NCI-H2107 (cell line): ENCODE data around the gene ATP10A.

ENCODE experiments used
- DNase-seq: peaks from one replicate; lab custom pipeline; 2025; lab: John Stamatoyannopoulos, UW

Gene ATP10A

GRCh38 chr15:25717457-25718168 lies 145.5 kb downstream of the ATP10A start:
- no peak for DNase-seq

- no peak for DNase-seq
Measured at GRCh38 chr15:25717127-25717456, 146.0 kb downstream of the ATP10A start.

GRCh38 chr15:25716414-25717126 lies 146.6 kb downstream of the ATP10A start:
- DNase-seq, result no peak

DNA sequence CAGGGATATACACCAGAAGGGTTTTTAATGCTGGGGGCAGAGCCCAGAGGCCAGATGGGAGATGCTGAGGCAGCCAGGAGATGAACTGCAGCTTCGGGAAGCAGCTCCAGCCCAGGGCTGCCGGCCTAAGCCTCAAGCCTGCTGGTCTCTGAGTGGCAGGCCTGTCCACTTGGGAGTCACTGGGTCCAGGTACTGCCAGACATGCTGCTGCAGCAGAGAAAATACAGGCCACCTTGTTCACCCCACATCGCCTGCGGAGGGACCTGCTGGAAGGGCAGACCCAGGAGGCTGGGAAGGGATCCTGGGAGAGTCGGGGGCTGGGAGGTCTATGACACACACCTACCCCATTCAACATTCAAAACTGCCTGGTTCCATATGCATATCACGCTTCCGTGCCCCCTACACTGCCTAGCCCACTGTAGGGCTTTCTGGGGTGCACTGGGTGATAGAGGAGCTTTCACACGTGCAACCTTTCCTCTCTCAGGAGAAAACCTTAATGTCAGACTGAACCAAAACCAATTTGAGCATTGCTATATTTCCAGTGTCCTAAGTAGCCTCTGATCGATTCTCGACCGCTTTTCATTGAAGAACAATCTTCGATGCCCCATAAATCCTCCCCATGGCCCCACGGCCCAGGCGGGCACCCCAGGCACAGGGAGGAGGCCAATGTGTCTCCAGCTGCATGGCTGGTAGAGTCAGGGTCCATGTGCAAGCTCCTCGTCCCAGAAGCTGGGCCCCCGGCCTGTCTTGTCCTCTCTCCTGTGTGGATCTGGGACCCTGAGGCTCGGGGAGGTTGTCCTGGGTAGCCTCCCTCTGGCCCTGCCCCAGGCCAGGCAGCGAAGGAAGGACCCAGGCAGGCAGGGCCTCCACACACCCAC lies 147.4 kb downstream of the ATP10A start:
- DNase-seq, result no peak

DNA sequence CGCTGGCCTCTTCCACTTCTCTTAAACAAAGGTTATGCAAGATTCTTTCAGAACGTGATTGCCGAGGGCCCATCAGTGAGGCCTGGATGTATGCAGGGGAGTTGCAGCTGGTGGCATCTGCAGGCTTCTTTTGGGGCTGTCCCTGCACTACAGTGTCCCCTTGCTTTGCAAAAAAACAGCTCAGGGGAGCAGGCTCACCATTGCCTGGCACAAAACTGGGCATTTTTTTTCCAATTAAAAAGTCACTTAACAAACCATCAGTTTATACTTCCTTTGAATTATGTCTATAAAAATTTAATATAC lies 148.6 kb downstream of the ATP10A start:
- no peak for DNase-seq

- no peak for DNase-seq
Measured at GRCh38 chr15:25713736-25714537, 149.2 kb downstream of the ATP10A start.

DNA sequence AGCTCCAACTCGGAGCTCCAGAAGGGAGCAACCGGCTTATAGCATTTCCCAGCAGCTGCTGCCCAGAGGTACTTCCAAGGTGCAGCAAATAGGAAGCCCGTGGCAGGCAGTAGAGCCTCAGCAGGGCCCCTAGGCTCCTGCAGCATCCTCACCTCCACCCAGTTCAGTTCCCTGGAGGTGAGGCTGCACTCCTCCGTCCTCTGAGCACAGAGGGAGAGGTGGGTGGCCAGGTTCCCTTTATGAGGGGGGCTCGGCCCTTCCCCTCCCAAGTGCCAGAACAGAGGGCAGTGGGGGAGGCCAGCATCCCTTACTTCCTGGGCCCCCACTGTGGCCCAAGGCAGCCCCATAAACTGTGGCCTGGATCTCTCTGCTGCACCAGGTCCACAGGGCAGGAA lies 150.2 kb downstream of the ATP10A start:
- no peak for DNase-seq

- DNase-seq, result no peak
Measured at GRCh38 chr15:25712192-25712960, 150.8 kb downstream of the ATP10A start.

GRCh38 chr15:25711691-25712090 lies 151.4 kb downstream of the ATP10A start:
- no peak for DNase-seq

- DNase-seq, result no peak
Measured at GRCh38 chr15:25711164-25711563, 152.0 kb downstream of the ATP10A start.

DNA sequence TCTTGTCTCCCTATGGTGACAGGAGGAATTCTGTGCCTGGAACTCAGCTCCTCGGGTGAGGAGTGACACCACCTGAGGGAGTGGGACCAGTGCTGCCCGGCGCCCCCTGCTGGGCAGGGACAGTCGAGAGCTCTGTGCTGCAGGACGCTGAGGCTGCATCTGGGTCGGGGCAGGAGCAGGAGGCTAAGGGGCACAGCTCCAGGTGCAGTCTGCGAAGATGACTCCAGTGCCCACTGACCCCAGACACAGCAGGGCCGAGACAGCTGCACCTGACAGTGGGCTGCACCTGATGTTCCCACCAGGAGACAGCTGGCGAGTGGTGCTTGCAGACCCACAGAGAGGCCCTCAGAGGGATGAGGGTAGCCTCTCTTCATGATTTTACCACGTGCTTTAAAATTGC lies 152.9 kb downstream of the ATP10A start:
- no peak for DNase-seq

DNA sequence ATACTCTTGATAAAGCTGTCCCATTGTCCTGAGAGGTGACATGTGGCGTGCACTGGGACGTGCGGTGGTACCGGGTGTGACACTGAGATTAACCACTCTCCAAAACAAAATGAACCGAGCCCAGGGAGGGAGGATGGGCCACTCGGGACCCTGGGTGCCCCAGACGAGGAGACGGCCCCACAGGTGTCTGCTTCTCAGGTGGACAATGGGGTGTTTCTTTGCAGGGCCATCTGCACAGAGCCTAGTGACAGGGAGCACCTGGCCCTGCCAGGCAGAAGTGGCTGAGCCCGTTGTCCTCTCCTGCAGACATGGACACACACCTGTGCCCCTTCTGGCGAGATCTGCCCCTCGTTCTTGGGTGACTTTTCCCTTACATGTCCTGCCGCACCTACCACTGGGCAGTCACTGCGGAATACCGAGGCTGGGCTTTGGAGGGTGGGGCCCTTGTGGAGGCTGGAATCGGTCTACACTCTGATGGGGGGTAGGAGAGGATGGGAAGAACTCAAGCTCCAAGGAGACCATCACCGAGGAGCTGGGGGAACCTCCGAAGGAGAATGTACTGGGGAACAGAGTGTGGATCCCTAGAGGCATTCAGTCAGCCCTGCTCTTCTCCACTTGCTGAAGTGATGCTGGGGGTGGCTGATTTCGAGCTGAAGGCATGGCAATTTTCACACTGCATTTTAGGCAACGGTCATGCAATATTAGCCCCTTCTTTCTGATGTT lies 153.5 kb downstream of the ATP10A start:
- no peak for DNase-seq

DNA sequence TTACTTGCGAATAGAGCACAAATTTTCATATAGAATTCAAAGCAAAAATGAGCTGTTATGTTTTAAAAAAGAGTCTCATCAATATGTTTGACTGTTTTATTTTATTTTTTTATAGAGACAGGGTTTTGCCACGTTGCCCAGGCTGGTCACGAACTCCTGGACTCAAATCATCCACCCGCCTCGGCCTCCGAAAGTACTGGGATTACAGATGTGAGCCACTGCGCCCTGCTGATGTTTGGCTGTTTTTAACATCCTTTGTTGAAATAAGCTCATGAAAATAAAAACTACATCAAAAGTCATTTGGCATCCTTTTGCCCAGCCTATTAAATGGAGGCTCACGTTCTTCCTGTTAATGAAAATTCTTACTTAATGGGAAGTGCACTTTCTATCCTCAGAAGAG lies 154.7 kb downstream of the ATP10A start:
- no peak for DNase-seq

- DNase-seq, result no peak
Measured at GRCh38 chr15:25707656-25708365, 155.3 kb downstream of the ATP10A start.

DNA sequence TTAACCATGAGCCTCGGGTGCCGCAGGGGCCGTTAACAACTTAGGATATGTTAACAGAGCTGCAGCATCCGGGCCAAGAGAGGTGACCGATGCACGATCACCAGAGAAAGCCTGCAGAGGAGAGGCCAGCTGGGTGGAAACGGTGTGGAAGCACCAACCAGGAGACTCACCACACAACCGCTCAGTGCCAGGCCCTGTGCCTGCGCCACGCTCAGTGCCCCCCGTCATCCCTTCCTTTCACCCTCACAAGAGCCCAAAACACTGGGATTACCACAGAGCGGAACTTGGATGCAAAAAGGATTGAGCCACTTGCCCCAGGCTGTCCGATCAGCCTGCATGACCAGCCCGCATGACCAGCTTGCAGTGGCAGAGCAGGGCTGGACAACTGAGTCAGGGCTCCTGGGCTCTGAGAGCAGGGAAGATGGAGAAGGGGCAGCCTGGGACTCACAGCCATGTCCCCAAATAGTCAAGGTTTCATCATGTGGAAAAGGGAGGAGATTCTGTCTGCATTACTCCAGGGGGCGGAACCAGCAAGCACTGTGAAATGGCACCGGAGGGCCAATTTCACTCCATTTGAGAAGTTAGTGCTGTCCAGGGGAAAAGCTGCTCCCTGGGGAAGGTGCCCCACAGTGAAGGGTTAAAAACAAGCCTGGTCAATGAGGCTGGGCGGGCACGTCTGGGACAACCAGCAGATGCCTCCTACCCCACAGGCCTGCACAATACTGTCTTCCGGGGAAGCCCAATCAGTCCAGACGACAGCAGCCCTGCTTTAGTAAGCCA lies 156.8 kb downstream of the ATP10A start:
- no peak for DNase-seq

- DNase-seq, result no peak
Measured at GRCh38 chr15:25705433-25706115, 157.6 kb downstream of the ATP10A start.

DNA sequence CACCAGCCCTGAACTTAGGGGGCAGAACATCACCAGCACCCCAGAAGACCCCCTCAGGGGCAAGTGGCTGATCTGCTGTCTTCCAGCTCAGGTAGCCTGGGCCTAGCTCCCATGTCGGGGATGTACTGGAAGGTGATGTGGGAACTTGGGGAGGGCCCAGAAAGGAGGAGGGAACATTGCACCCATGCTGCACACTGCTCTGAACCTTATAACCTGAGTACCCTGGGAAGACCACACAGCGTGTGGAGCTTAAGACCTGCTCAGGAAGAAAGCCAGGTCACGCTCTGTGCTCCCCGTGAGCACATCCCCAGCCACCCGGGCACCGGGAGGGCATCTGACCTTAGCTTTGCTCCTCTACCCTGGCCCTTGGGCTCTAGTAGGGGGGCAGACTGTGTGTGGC lies 159.4 kb downstream of the ATP10A start:
- no peak for DNase-seq

DNA sequence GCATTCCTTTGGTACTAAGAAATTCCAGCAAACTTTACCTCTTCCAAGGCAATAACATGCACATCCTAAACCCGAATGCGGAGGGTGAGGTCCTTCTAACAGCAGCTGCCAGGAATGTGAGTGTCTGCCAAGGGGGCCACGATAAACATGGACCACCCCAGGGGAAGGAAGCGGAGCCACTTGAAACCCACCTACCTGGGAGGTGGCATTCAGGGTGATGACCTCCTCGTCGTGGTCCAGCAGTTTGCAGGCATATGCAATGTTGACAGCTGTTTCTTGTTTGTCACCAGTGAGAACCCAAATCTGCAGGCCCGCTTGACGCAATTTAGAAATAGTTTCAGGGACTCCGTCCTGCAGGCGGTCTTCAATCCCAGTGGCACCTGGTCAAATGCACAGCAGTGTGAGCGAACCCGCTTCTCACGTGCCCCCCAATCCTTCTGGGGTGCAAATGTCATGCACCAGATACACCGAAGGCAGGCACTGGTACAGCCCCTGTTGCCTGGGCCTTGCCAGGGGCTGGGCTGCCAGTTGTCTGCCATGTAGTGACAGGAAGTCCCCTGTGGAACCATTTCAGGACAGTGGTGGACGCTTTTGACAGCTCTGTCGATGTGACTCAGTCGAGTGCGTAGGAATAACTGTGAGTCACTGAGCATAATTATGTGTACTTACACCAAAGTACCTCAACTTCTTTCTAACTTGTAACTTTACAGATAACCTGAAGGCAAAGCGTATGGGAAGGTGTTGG lies 161.2 kb downstream of the ATP10A start:
- no peak for DNase-seq
